ENCODE results near the gene TMEM181.

The TMEM181 gene

DNA sequence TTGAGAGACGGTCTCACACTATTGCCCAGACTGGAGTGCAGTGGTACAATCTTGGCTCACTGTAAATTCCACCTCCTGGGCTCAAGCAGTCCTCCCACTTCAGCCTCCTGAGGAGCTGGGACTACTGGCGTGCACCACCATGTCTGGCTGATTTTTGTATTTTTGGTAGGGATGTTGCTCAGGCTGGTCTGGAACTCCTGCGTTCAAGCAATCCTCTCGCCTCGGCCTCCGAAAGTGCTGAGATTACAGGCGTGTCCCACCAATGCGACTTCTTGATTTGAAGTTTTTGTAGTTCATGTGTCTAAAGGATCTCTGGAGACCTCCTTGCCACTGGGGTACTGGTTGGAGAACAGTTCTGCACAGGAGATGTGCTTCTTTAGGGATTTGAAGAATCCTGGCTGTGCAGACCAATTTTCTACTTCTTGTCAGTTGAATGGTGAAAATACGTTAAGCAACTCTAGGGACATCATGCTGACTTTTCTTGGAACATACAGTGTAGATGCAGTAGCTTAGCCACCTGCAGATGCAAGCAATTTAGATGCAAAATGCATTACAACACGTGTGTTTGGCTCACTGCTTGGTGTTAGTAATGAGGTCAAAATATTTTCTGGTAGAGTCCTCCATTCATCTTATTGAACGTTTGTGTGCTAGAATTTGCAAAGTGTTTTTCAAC is 118.2 kb downstream of the TMEM181 start:
- no peak for TF ChIP-seq EZH2phosphoT487 (conservative IDR thresholded peaks at IDR 0.05; ENCODE audit: low read length)
- TF ChIP-seq, protein P1, sequence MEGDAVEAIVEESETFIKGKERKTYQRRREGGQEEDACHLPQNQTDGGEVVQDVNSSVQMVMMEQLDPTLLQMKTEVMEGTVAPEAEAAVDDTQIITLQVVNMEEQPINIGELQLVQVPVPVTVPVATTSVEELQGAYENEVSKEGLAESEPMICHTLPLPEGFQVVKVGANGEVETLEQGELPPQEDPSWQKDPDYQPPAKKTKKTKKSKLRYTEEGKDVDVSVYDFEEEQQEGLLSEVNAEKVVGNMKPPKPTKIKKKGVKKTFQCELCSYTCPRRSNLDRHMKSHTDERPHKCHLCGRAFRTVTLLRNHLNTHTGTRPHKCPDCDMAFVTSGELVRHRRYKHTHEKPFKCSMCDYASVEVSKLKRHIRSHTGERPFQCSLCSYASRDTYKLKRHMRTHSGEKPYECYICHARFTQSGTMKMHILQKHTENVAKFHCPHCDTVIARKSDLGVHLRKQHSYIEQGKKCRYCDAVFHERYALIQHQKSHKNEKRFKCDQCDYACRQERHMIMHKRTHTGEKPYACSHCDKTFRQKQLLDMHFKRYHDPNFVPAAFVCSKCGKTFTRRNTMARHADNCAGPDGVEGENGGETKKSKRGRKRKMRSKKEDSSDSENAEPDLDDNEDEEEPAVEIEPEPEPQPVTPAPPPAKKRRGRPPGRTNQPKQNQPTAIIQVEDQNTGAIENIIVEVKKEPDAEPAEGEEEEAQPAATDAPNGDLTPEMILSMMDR (IDR thresholded peaks at IDR 0.05; ENCODE audit: insufficient read depth, low read length, poor library complexity, severe bottlenecking) = no peak
- no peaks in the 10 kb centered on the region for H3F3A ChIP-seq (ENCODE audit: insufficient read depth)
- no peak overlapping the region for H3K27ac ChIP-seq (ENCODE audit: low read depth, low read length)
- H3K27me3 ChIP-seq (ENCODE audit: low read length) = no peaks in the 10 kb centered on the region
- H4K20me1 ChIP-seq (ENCODE audit: low read depth, low read length) = no peaks in the 10 kb centered on the region
- no peaks in the 10 kb centered on the region for H3K36me3 ChIP-seq (ENCODE audit: low read length)
- no peaks in the 10 kb centered on the region for H3K9me3 ChIP-seq (ENCODE audit: insufficient read depth, low read length)
- H3K79me2 ChIP-seq (ENCODE audit: insufficient read depth, low read length) = no peaks in the 10 kb centered on the region
- H3K9me2 ChIP-seq (replicated peaks; ENCODE audit: insufficient read depth, low read length) = no peaks in the 10 kb centered on the region
- H3K4me2 ChIP-seq (ENCODE audit: low read depth, low read length, poor library complexity, severe bottlenecking) = no peak overlapping the region
- H3K9ac ChIP-seq (ENCODE audit: low read length) = no peak overlapping the region
- H3K4me3 ChIP-seq (ENCODE audit: insufficient read depth, low read length, poor library complexity, severe bottlenecking) = no peak overlapping the region
- no peak overlapping the region for H2AFZ ChIP-seq (ENCODE audit: low read depth, low read length, severe bottlenecking)

DNA sequence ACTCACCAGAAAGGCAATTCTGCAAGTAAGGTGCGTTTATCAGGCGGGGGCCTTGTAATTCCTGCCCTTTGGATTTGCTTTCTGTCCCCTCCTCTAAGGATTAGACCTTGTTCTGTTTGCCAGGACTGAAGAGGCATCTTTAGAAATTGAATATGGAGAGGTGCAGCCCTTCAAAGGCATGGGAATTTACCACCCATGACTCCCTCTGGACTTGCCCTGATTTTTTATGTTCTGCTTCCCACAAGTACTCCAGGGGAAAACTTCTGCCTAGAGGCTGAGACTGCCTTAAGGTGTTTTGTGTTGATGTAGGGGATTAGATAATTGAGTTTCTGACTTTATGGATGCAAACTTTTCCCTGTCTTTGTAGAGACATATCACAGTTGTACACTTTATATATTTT is 120.1 kb downstream of the TMEM181 start:
- no peak overlapping the region for H3K9ac ChIP-seq (ENCODE audit: low read length)
- no peak overlapping the region for H3K27ac ChIP-seq (ENCODE audit: low read depth, low read length)
- H3K36me3 ChIP-seq (ENCODE audit: low read length) = no peaks in the 10 kb centered on the region
- H3F3A ChIP-seq (ENCODE audit: insufficient read depth) = no peaks in the 10 kb centered on the region
- TF ChIP-seq, protein P1 (IDR thresholded peaks at IDR 0.05; ENCODE audit: insufficient read depth, low read length, poor library complexity, severe bottlenecking) = no peak
- TF ChIP-seq EZH2phosphoT487 (conservative IDR thresholded peaks at IDR 0.05; ENCODE audit: low read length) = no peak
- H3K9me2 ChIP-seq (replicated peaks; ENCODE audit: insufficient read depth, low read length) = no peaks in the 10 kb centered on the region
- no peaks in the 10 kb centered on the region for H3K79me2 ChIP-seq (ENCODE audit: insufficient read depth, low read length)
- H3K4me3 ChIP-seq (ENCODE audit: insufficient read depth, low read length, poor library complexity, severe bottlenecking) = no peak overlapping the region
- no peak overlapping the region for H3K4me2 ChIP-seq (ENCODE audit: low read depth, low read length, poor library complexity, severe bottlenecking)
- no peak overlapping the region for H2AFZ ChIP-seq (ENCODE audit: low read depth, low read length, severe bottlenecking)
- no peaks in the 10 kb centered on the region for H3K9me3 ChIP-seq (ENCODE audit: insufficient read depth, low read length)
- no peaks in the 10 kb centered on the region for H4K20me1 ChIP-seq (ENCODE audit: low read depth, low read length)
- no peaks in the 10 kb centered on the region for H3K27me3 ChIP-seq (ENCODE audit: low read length)

DNA sequence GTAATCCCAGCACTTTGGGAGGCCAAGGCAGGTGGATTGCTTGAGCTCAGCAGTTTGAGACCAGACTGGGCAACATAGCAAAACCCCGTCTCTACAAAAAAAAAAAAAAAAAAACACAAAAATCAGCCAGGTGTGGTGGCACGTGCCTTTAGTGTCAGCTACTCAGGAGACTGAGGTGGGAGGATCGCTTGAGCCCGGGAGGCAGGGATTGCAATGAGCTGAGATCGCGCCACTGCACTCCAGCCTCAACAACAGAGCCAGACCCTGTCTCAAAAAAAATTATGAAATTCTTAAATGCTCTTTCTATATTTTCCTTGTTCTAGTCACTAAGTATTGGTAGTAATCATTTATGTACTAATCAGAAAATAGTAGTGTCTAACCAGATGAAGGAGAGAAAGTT is 120.6 kb downstream of the TMEM181 start:
- no peak overlapping the region for H3K4me2 ChIP-seq (ENCODE audit: low read depth, low read length, poor library complexity, severe bottlenecking)
- no peaks in the 10 kb centered on the region for H3K27me3 ChIP-seq (ENCODE audit: low read length)
- no peak overlapping the region for H2AFZ ChIP-seq (ENCODE audit: low read depth, low read length, severe bottlenecking)
- H3K9me3 ChIP-seq (ENCODE audit: insufficient read depth, low read length) = no peaks in the 10 kb centered on the region
- no peaks in the 10 kb centered on the region for H4K20me1 ChIP-seq (ENCODE audit: low read depth, low read length)
- TF ChIP-seq, protein P1 (IDR thresholded peaks at IDR 0.05; ENCODE audit: insufficient read depth, low read length, poor library complexity, severe bottlenecking) = no peak
- H3K79me2 ChIP-seq (ENCODE audit: insufficient read depth, low read length) = no peaks in the 10 kb centered on the region
- no peaks in the 10 kb centered on the region for H3F3A ChIP-seq (ENCODE audit: insufficient read depth)
- H3K4me3 ChIP-seq (ENCODE audit: insufficient read depth, low read length, poor library complexity, severe bottlenecking) = no peak overlapping the region
- no peak overlapping the region for H3K9ac ChIP-seq (ENCODE audit: low read length)
- H3K9me2 ChIP-seq (replicated peaks; ENCODE audit: insufficient read depth, low read length) = no peaks in the 10 kb centered on the region
- H3K27ac ChIP-seq (ENCODE audit: low read depth, low read length) = no peak overlapping the region
- H3K36me3 ChIP-seq (ENCODE audit: low read length) = no peaks in the 10 kb centered on the region

All from SU-DHL-6 (cell line).